Inflammatory macrophage (primary cell): ENCODE measurements around the gene PDE6A.

Experiments used
- DNase-seq, 2 donors: peaks; one replicate each; pipeline ENCODE4 v3.0.0-alpha.2; 2020 to 2022

The PDE6A gene

DNA sequence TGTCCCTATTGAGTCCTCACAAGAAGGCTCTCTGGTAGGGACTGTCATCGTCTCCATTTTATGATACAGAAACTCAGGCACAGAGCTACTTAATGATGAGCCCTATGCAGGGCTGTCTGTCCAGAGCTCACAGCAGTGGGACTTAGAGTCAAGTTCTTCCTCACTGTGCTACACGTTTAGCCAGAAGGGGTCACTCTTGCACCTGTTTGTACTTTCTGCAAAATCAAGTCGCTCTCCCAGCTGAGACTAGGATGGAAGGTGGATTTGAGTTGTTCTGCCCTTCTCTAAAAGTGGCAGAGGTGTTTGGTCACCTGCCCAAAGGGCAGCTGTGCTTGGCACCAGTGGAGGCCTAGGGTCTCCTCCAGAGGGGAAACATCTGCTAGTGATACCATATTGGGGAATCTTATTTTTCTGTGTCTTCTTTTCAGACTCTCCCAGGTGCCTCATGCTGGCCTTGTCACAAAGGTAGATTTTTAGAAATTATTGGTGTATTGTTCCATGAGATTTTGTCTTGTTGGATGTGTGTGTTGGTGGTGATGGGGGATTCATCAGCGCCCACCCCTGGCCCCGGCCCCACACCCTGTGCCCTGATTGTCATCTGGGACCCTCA, 110.2 kb downstream of the PDE6A start:
- peak; percentile 37 to 55 for DNase-seq

GRCh38 chr5:149833116-149833827, 111.3 kb downstream of the PDE6A start:
- DNase-seq = no peak

DNA sequence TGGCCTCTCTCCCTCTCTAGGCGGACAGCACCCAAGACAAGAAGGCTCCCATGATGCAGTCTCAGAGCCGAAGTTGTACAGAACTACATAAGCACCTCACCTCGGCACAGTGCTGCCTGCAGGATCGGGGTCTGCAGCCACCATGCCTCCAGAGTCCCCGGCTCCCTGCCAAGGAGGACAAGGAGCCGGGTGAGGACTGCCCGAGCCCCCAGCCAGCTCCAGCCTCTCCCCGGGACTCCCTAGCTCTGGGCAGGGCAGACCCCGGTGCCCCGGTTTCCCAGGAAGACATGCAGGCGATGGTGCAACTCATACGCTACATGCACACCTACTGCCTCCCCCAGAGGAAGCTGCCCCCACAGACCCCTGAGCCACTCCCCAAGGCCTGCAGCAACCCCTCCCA, 112.0 kb downstream of the PDE6A start:
- no peak for DNase-seq

- DNase-seq = no peak
Observed at GRCh38 chr5:149831492-149831891, 113.1 kb downstream of the PDE6A start.

DNA sequence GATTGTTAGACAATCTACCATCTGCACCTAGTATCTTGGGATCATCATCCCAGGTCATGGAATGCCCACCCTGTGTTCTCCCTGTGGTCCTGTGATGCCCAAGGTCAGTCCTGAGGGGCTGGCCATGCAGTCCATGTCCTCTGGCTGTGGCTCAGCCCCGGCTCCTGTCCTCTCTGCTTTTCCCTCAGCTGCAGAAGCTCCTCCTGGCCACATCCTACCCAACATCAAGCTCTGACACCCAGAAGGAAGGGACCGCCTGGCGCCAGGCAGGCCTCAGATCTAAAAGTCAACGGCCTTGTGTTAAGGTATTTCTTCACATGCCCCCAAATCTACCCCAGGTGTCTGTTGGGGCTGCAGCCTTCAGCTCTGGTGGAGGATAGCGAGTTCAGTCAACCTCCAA, 114.0 kb downstream of the PDE6A start:
- DNase-seq = no peak

- no peak for DNase-seq
Observed at GRCh38 chr5:149829954-149830353, 114.6 kb downstream of the PDE6A start.

GRCh38 chr5:149828161-149829011, 116.2 kb downstream of the PDE6A start:
- peak; percentile 89 to 92 for DNase-seq

DNA sequence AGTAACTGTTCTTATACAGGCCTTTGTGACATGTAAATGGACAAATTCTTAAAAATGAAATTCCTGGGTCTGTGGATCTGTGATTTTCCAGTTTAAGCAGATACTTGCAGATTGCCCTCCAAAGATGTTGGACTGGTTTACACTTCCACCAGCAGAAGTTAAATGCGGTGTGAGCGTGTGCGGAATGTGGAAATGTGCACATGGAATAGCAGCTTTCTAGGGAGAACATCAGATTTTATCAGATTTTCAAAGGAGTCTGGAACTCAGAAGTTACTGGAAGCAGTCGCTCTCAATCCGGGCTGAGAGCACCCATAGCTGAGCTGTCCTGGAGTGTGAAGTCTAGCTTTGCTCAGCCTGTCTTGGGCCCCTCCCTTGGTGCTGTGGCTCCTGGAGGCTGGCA, 117.0 kb downstream of the PDE6A start:
- DNase-seq = no peak

DNA sequence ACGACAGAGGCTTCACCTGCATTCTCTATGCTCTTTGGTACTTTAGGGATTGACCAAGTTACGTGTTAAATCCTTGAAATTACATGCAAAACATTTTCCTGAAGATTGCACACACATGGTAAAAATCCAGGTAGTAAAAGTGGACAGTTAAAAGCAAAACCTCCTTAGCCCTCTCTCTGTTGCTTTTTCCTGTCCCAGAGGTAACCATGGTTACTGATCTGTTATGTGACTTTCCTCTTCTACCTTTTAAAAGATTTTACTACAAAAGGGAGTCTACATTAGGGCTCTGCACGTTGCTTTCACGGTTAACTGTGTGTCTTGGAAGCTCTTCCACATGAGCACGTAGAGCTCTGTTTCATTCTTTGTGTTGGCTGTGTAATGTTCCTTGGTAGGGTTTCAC, 117.5 kb downstream of the PDE6A start:
- DNase-seq = no peak

- no peak for DNase-seq
Observed at GRCh38 chr5:149826574-149826973, 118.0 kb downstream of the PDE6A start.

- no peak for DNase-seq
Observed at GRCh38 chr5:149824846-149825245, 119.7 kb downstream of the PDE6A start.

DNA sequence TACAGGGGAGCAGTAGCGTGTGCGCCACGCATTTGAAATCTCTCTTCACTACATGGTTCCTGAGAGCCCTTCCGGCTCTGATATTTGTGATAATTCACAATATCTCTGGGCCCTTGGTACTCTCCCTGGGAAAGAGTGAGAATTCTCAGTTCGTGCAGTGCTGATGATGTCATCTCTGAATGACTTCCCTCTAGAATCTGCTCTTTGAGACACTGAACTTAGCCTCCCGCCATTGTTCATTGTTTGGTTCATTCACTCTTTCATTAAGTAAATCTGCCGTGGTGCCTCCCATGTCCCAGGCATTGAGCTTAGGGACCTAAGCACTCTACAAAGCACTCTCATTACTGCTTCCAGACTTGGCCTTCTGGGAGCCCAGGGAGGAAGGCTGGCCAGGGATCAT, 120.5 kb downstream of the PDE6A start:
- DNase-seq = no peak

DNA sequence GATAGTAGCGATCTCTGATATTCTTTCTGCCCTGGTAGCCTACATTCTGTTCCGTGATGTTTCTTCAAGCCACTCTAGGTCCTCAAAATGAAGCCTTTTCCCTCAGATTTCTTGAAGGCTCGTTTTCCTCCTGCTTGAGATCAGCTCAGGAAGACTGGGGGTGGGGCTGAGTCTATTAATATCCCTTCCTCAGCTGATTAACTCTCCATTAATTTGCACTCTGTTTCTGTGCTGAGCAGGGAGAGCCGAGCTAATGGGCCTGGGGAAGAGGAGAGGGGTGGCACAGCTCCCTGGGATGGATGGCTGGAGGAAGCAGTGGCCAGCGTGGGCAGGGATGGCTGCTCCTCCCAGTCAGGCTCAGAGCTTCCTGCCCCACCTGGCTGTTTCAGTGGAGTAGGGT, 121.2 kb downstream of the PDE6A start:
- no peak for DNase-seq

GRCh38 chr5:149822301-149822700, 122.3 kb downstream of the PDE6A start:
- DNase-seq = no peak

GRCh38 chr5:149820536-149821510, 123.8 kb downstream of the PDE6A start:
- no peak for DNase-seq

GRCh38 chr5:149820012-149820411, 124.6 kb downstream of the PDE6A start:
- no peak for DNase-seq

DNA sequence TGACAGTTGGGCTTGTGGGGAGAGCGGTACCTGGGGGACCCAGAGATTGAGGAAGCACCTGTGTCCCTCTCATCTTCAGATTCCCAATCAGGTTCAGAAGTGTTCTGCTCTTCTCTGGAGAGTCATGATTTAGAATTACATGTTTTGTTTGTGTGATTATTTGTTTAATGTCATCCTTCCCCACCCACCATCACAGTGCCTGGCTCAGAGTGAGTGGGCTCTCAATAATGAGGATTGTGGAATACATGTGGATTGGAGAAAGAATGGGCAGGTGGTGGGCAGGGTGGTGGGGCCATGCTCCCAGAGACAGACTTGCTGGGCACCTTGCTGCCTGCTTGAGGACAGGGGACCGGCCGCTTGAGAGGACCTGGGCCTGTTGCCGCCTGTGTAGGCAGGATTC, 126.5 kb downstream of the PDE6A start:
- DNase-seq = no peak

GRCh38 chr5:149817539-149818060, 127.0 kb downstream of the PDE6A start:
- no peak for DNase-seq

DNA sequence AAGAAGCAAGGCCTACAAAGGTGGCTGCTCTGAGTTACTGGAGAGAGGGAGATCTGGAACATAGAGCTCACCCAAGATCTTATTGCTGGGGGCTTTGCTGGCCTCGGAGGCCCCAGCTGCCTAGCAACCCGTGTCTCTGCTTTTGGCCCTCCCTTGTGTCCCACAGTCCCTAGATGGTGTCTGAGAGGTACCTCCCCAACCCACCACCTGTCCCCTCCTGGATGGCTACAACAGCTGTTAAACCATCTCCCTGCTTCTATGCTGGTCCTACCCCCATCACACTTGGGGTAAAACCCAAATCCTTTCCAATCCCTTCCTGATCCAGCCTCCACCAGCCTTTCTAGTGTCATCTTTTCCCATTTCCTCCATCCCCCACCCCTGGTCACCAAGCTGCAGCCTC, 127.9 kb downstream of the PDE6A start:
- no peak for DNase-seq

- no peak for DNase-seq
Observed at GRCh38 chr5:149811453-149811852, 133.1 kb downstream of the PDE6A start.

GRCh38 chr5:149810856-149811255, 133.7 kb downstream of the PDE6A start:
- peak in 1 of 2 donors; percentile 54 for DNase-seq
